Osteocyte (in vitro differentiated cells): ENCODE measurements around the gene CCDC150. TPM values are rescaled to one million over a fixed set of nuclear protein-coding genes. Genes with fewer than 3 reads are reported as not detected.

ENCODE experiments used
- DNase-seq: peaks from one replicate; pipeline ENCODE4 v3.0.0; 2021; ENCODE audit warnings: mixed read lengths; ENCODE audit not compliant: unreplicated experiment; ENCODE audit errors: extremely low spot score
- H3K27ac Mint-ChIP-seq: one replicate; pipeline ENCODE4 v1.8.0; 2021; ENCODE audit warnings: mild to moderate bottlenecking, mixed read lengths; ENCODE audit not compliant: unreplicated experiment
- H3K27me3 Mint-ChIP-seq: one replicate; pipeline ENCODE4 v1.8.0; 2021; ENCODE audit warnings: mixed read lengths; ENCODE audit not compliant: unreplicated experiment
- H3K36me3 Mint-ChIP-seq: one replicate; pipeline ENCODE4 v1.8.0; 2021; ENCODE audit warnings: mixed read lengths; ENCODE audit not compliant: unreplicated experiment
- H3K4me1 Mint-ChIP-seq: one replicate; pipeline ENCODE4 v1.8.0; 2021; ENCODE audit warnings: mixed read lengths; ENCODE audit not compliant: unreplicated experiment
- H3K4me3 Mint-ChIP-seq: one replicate; pipeline ENCODE4 v1.8.0; 2021; ENCODE audit warnings: mild to moderate bottlenecking, moderate library complexity, mixed read lengths; ENCODE audit not compliant: unreplicated experiment
- H3K9me3 Mint-ChIP-seq: one replicate; pipeline ENCODE4 v1.8.0; 2021; ENCODE audit warnings: mixed read lengths; ENCODE audit not compliant: unreplicated experiment
- total RNA-seq: library from RNA; stranded (reverse); gene quantifications from 2 replicates; pipeline ENCODE4 v1.2.1, GENCODE V29; 2021
- TF ChIP-seq, protein P1 (sequence below): fragments of 200-600 bp; sonication (generic); IDR thresholded peaks from 2 replicates; pipeline ENCODE4 v1.5.0; 2021; ENCODE audit warnings: antibody characterized with exemption, mild to moderate bottlenecking, moderate library complexity

Gene CCDC150
- total RNA-seq, 1 donor from 2014 or later = 6.1 TPM

DNA sequence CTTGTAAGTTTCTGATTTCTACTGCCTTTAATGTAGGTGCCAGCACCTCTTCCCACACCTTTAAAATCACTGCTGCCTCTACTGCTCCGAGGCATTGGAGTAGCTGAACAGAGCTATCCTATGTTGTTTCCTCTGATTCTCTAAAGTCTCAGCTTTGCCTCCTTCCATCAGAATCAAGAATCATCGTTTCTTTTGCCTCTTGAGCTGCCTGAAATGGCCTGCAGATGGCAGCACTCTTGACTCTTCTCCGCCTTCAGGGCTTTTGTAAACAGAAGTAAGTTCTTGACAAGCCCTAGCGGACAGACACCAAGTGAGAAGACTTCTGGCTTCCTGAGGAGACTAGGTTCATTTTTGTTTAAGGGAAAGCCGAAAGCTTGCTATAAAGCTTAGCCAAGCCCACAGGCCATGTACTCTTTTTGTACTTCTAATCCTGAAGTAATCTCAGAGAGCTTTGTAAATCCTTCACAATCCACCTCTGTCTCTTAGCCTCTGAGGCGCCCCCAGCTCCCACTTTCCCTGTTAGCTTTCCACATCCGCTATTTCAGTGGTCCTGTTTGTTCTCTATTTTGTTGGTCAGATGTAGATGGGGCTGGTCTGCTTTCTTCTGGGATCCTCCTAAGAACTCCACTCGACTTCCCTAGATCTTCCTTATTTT lies 111.6 kb downstream of the CCDC150 start:
- H3K27ac Mint-ChIP-seq = no peak overlapping the region
- peaks cover 2% of the 10 kb centered on the region for H3K4me1 Mint-ChIP-seq

DNA sequence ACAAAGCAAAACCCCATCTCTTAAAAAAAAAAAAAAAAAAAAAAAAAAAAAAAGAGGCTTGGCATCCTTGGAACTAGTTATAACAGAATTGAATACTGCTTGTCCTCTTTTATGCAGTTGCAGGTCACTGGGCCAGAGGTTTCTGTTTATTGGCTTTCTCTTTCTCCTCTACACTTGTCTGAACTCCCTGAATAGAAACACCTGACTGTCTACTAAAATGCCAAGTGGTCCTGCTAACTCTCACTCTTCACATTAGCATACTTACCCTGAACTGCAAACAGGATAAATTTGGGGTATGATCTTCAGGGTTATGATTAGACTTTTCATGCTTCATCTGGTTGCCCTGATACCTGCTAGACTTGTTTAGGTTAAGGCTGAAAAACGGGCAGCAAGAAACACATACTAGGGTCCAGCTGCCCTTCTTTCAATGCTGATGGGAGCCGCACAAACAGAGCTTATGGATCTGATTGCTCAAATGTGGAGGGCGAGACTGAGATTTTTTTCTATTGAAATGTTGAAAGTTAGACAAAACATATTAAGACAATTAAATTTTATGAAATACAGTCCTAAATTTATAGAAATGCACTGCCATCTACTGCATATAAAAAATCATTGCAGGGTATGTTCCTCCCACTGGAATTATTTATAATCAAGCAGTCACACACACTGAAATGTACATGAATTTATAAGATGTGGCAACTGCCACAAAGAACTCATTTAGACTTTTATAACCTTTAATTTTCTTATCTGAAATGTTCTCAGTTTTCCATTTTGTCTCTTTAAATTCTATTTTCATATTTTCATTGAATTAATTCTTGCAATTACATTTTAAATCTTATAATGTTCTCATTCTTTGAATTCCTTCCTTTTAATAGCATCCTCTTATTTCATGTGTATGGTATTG lies 119.2 kb downstream of the CCDC150 start:
- peaks cover 29% of the 10 kb centered on the region for H3K9me3 Mint-ChIP-seq
- TF ChIP-seq, protein P1, sequence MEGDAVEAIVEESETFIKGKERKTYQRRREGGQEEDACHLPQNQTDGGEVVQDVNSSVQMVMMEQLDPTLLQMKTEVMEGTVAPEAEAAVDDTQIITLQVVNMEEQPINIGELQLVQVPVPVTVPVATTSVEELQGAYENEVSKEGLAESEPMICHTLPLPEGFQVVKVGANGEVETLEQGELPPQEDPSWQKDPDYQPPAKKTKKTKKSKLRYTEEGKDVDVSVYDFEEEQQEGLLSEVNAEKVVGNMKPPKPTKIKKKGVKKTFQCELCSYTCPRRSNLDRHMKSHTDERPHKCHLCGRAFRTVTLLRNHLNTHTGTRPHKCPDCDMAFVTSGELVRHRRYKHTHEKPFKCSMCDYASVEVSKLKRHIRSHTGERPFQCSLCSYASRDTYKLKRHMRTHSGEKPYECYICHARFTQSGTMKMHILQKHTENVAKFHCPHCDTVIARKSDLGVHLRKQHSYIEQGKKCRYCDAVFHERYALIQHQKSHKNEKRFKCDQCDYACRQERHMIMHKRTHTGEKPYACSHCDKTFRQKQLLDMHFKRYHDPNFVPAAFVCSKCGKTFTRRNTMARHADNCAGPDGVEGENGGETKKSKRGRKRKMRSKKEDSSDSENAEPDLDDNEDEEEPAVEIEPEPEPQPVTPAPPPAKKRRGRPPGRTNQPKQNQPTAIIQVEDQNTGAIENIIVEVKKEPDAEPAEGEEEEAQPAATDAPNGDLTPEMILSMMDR = peak; percentile 65
- H3K27me3 Mint-ChIP-seq = no peaks in the 10 kb centered on the region
- no peak for DNase-seq
- H3K36me3 Mint-ChIP-seq = peaks cover 22% of the 10 kb centered on the region
- peaks cover 6% of the 10 kb centered on the region for H3K4me1 Mint-ChIP-seq
- no peak overlapping the region for H3K27ac Mint-ChIP-seq
- H3K4me3 Mint-ChIP-seq = no peak overlapping the region

More for the DNA sequence above, 111.6 kb downstream of the CCDC150 start:
- no peak for DNase-seq
- H3K9me3 Mint-ChIP-seq = peaks cover 26% of the 10 kb centered on the region
- H3K4me3 Mint-ChIP-seq = no peak overlapping the region
- peaks cover 12% of the 10 kb centered on the region for H3K36me3 Mint-ChIP-seq
- H3K27me3 Mint-ChIP-seq = no peaks in the 10 kb centered on the region
- TF ChIP-seq, protein P1 = peak; percentile 77

DNA sequence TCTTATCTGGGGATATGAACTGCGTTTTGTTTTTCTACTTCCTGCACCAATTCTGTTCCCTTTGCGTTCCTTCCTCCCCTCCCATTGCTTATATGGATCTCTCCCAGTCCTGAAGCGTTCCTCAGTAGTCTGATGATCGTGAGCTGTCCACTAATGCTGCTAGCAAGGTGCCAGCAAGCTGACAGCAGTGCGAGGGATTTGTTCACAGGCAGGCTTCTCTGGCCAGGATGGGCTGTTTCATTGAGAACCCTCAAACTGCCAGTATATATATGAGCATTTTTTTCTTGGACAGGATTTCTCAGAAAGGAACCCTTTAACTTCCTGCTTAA lies 119.8 kb downstream of the CCDC150 start:
- peaks cover 28% of the 10 kb centered on the region for H3K36me3 Mint-ChIP-seq

DNA sequence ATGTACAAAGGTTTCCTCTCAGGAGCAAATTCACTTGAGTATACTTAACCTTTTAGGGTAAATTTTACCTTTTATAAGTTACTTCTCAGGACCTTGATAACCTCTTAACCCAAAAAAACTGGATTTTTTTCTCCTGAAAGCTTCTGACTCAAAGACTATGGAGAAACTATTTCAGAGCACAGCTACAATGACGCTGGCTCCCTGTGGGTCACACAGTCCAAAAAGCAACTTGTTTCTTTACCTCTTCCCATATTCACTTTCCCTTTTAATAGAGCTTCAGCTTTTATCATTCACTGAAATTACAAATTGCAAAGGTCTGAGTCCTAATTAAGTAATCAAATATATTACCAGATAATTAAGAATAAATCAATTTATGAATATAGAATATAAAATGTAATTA lies 127.6 kb downstream of the CCDC150 start:
- no peaks in the 10 kb centered on the region for H3K27me3 Mint-ChIP-seq
- no peak overlapping the region for H3K27ac Mint-ChIP-seq
- peaks cover 34% of the 10 kb centered on the region for H3K36me3 Mint-ChIP-seq
- H3K4me3 Mint-ChIP-seq = no peak overlapping the region
- H3K4me1 Mint-ChIP-seq = no peaks in the 10 kb centered on the region
- no peak for DNase-seq
- H3K9me3 Mint-ChIP-seq = no peaks in the 10 kb centered on the region
- TF ChIP-seq, protein P1 = no peak

More for the DNA sequence above, 119.8 kb downstream of the CCDC150 start:
- Mint-ChIP-seq H3K4me1 (peaks cover 6% of the 10 kb centered on the region), H3K27ac (no peak overlapping the region), H3K4me3 (no peak overlapping the region), H3K27me3 (no peaks in the 10 kb centered on the region), H3K9me3 (peaks cover 23% of the 10 kb centered on the region)
- DNase-seq = no peak
- TF ChIP-seq, protein P1 = no peak

Other genes with a start within 250 kb of the CCDC150 start
- gene HECW2, start 46.2 kb upstream of the CCDC150 start, total RNA-seq = 25.6 and 26.5 TPM in 2 replicates
- 34.9 and 37.7 TPM in 2 replicates for gene GTF3C3, start 160.0 kb downstream of the CCDC150 start, total RNA-seq
- 0.27 and 0.29 TPM in 2 replicates for gene C2orf66, start 169.6 kb downstream of the CCDC150 start, total RNA-seq